Activated T-cell treated with anti-CD3 and anti-CD28 coated beads, Interleukin-2, amount 50 U/mL, for 24 hours (primary cell): ENCODE data around the gene SYT9.

Source experiments
- DNase-seq: peaks from one replicate; pipeline ENCODE4 v3.0.0-alpha.2; 2020
- H3K27ac Mint-ChIP-seq: 2 replicates; pipeline ENCODE4 v1.8.0; 2020; ENCODE audit warnings: mild to moderate bottlenecking, mixed read lengths
- H3K27me3 Mint-ChIP-seq: 2 replicates; pipeline ENCODE4 v1.8.0; 2020; ENCODE audit warnings: mixed read lengths
- H3K36me3 Mint-ChIP-seq: 2 replicates; pipeline ENCODE4 v1.8.0; 2020; ENCODE audit warnings: low read depth, mixed read lengths
- H3K4me1 Mint-ChIP-seq: 2 replicates; pipeline ENCODE4 v1.8.0; 2020; ENCODE audit warnings: low read depth, mixed read lengths
- H3K4me3 Mint-ChIP-seq: 2 replicates; pipeline ENCODE4 v1.8.0; 2020; ENCODE audit warnings: mild to moderate bottlenecking, moderate library complexity, mixed read lengths
- H3K9me3 Mint-ChIP-seq: 2 replicates; pipeline ENCODE4 v1.8.0; 2020; ENCODE audit warnings: mixed read lengths

The SYT9 gene

GRCh38 chr11:7414973-7415817, 163.5 kb downstream of the SYT9 start:
- Mint-ChIP-seq H3K27ac (no peak overlapping the region), H3K27me3 (peaks cover 45% of the 10 kb centered on the region), H3K9me3 (peaks cover 4% of the 10 kb centered on the region), H3K4me1 (no peaks in the 10 kb centered on the region), H3K36me3 (no peaks in the 10 kb centered on the region), H3K4me3 (no peak overlapping the region)
- DNase-seq: no peak

- H3K4me3 Mint-ChIP-seq: no peak overlapping the region
- H3K4me1 Mint-ChIP-seq: no peaks in the 10 kb centered on the region
- no peak overlapping the region for H3K27ac Mint-ChIP-seq
- peaks cover 4% of the 10 kb centered on the region for H3K9me3 Mint-ChIP-seq
- H3K36me3 Mint-ChIP-seq: no peaks in the 10 kb centered on the region
- H3K27me3 Mint-ChIP-seq: peaks cover 44% of the 10 kb centered on the region
- DNase-seq: no peak
These were observed 164.4 kb downstream of the SYT9 start for GRCh38 chr11:7416080-7416479.

- no peaks in the 10 kb centered on the region for H3K4me1 Mint-ChIP-seq
- H3K27ac Mint-ChIP-seq: no peak overlapping the region
- H3K27me3 Mint-ChIP-seq: peaks cover 35% of the 10 kb centered on the region
These were observed 165.6 kb downstream of the SYT9 start for GRCh38 chr11:7417328-7417727.

GRCh38 chr11:7418061-7418460, 166.4 kb downstream of the SYT9 start:
- H3K4me3 Mint-ChIP-seq: no peak overlapping the region
- H3K27ac Mint-ChIP-seq: no peak overlapping the region
- no peaks in the 10 kb centered on the region for H3K9me3 Mint-ChIP-seq
- peaks cover 7% of the 10 kb centered on the region for H3K4me1 Mint-ChIP-seq
- DNase-seq: no peak
- no peaks in the 10 kb centered on the region for H3K36me3 Mint-ChIP-seq
- H3K27me3 Mint-ChIP-seq: peaks cover 27% of the 10 kb centered on the region

More at GRCh38 chr11:7417328-7417727, 165.6 kb downstream of the SYT9 start:
- Mint-ChIP-seq H3K36me3 (no peaks in the 10 kb centered on the region), H3K4me3 (no peak overlapping the region), H3K9me3 (peaks cover under 1% of the 10 kb centered on the region)
- no peak for DNase-seq

GRCh38 chr11:7418906-7419305, 167.2 kb downstream of the SYT9 start:
- no peak for DNase-seq
- H3K27ac Mint-ChIP-seq: no peak overlapping the region
- H3K27me3 Mint-ChIP-seq: peaks cover 21% of the 10 kb centered on the region
- H3K36me3 Mint-ChIP-seq: no peaks in the 10 kb centered on the region
- peaks cover 10% of the 10 kb centered on the region for H3K4me1 Mint-ChIP-seq
- H3K4me3 Mint-ChIP-seq: no peak overlapping the region
- no peaks in the 10 kb centered on the region for H3K9me3 Mint-ChIP-seq

GRCh38 chr11:7421136-7421535, 169.4 kb downstream of the SYT9 start:
- Mint-ChIP-seq H3K4me3 (no peak overlapping the region), H3K27ac (no peak overlapping the region), H3K4me1 (peaks cover 10% of the 10 kb centered on the region), H3K9me3 (no peaks in the 10 kb centered on the region), H3K27me3 (no peaks in the 10 kb centered on the region), H3K36me3 (no peaks in the 10 kb centered on the region)
- no peak for DNase-seq

GRCh38 chr11:7422544-7423331, 171.0 kb downstream of the SYT9 start:
- Mint-ChIP-seq H3K27ac (no peak overlapping the region), H3K27me3 (no peaks in the 10 kb centered on the region), H3K9me3 (no peaks in the 10 kb centered on the region), H3K36me3 (no peaks in the 10 kb centered on the region), H3K4me3 (no peak overlapping the region), H3K4me1 (peaks cover 10% of the 10 kb centered on the region)
- DNase-seq: no peak

- Mint-ChIP-seq H3K27me3 (no peaks in the 10 kb centered on the region), H3K36me3 (no peaks in the 10 kb centered on the region), H3K4me1 (peaks cover 10% of the 10 kb centered on the region), H3K27ac (no peak overlapping the region), H3K4me3 (no peak overlapping the region), H3K9me3 (no peaks in the 10 kb centered on the region)
- DNase-seq: no peak
These were observed 172.2 kb downstream of the SYT9 start for GRCh38 chr11:7423946-7424345.

GRCh38 chr11:7427733-7428132, 176.0 kb downstream of the SYT9 start:
- DNase-seq: no peak
- Mint-ChIP-seq H3K4me1 (peaks cover 6% of the 10 kb centered on the region), H3K27ac (no peak overlapping the region), H3K27me3 (no peaks in the 10 kb centered on the region), H3K4me3 (no peak overlapping the region), H3K9me3 (no peaks in the 10 kb centered on the region), H3K36me3 (no peaks in the 10 kb centered on the region)

GRCh38 chr11:7428196-7428595, 176.5 kb downstream of the SYT9 start:
- Mint-ChIP-seq H3K27me3 (no peaks in the 10 kb centered on the region), H3K9me3 (no peaks in the 10 kb centered on the region), H3K4me3 (no peak overlapping the region), H3K36me3 (no peaks in the 10 kb centered on the region), H3K4me1 (peaks cover 2% of the 10 kb centered on the region), H3K27ac (no peak overlapping the region)
- DNase-seq: no peak

- Mint-ChIP-seq H3K27ac (no peak overlapping the region), H3K4me1 (no peaks in the 10 kb centered on the region)
- DNase-seq: no peak
These were observed 178.8 kb downstream of the SYT9 start for GRCh38 chr11:7430496-7430895.

GRCh38 chr11:7435176-7435575, 183.5 kb downstream of the SYT9 start:
- Mint-ChIP-seq H3K27me3 (no peaks in the 10 kb centered on the region), H3K4me3 (no peak overlapping the region), H3K27ac (no peak overlapping the region), H3K9me3 (no peaks in the 10 kb centered on the region), H3K4me1 (peaks cover 17% of the 10 kb centered on the region), H3K36me3 (no peaks in the 10 kb centered on the region)
- no peak for DNase-seq

More at GRCh38 chr11:7430496-7430895, 178.8 kb downstream of the SYT9 start:
- H3K36me3 Mint-ChIP-seq: no peaks in the 10 kb centered on the region
- H3K27me3 Mint-ChIP-seq: no peaks in the 10 kb centered on the region
- H3K4me3 Mint-ChIP-seq: no peak overlapping the region
- no peaks in the 10 kb centered on the region for H3K9me3 Mint-ChIP-seq

GRCh38 chr11:7436146-7436545, 184.4 kb downstream of the SYT9 start:
- Mint-ChIP-seq H3K27me3 (no peaks in the 10 kb centered on the region), H3K36me3 (no peaks in the 10 kb centered on the region), H3K9me3 (no peaks in the 10 kb centered on the region), H3K4me3 (no peak overlapping the region), H3K4me1 (peaks cover 17% of the 10 kb centered on the region), H3K27ac (no peak overlapping the region)
- DNase-seq: no peak

GRCh38 chr11:7436657-7437056, 185.0 kb downstream of the SYT9 start:
- Mint-ChIP-seq H3K9me3 (no peaks in the 10 kb centered on the region), H3K27ac (peak overlapping the region; percentile 78), H3K4me3 (no peak overlapping the region), H3K36me3 (no peaks in the 10 kb centered on the region), H3K27me3 (no peaks in the 10 kb centered on the region), H3K4me1 (peaks cover 17% of the 10 kb centered on the region)
- no peak for DNase-seq

GRCh38 chr11:7437696-7438095, 186.0 kb downstream of the SYT9 start:
- no peak overlapping the region for H3K27ac Mint-ChIP-seq
- no peaks in the 10 kb centered on the region for H3K9me3 Mint-ChIP-seq
- H3K4me1 Mint-ChIP-seq: peaks cover 17% of the 10 kb centered on the region
- no peak for DNase-seq
- H3K4me3 Mint-ChIP-seq: no peak overlapping the region
- no peaks in the 10 kb centered on the region for H3K27me3 Mint-ChIP-seq
- H3K36me3 Mint-ChIP-seq: no peaks in the 10 kb centered on the region
